ENCODE results near the gene RPL22. TPM values are rescaled to one million over a fixed set of nuclear protein-coding genes. Genes with fewer than 3 reads are reported as not detected.
"Not testable (repeated sequence)": the region's sequence is repeated elsewhere in the genome, so short reads cannot be mapped to it uniquely, and the experiment has no call there.

The RPL22 gene
- total RNA-seq, 1 experiment from 2014 or later, result 309 TPM

DNA sequence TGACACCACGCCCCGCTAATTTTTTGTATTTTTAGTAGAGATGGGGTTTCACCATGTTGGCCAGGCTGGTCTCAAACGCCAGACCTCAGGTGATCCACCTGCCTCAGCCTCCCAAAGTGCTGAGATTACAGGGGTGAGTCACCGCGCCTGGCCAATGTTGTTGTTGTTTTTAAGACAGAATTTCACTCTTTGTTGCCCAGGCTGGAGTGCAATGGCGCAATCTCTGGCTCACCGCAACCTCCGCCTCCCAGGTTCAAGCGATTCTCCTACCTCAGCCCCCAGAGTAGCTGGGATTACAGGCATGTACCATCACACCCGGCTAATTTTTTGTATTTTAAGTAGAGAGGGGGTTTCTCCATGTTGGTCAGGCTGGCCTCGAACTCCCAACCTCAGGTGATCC, 20.2 kb upstream of the RPL22 start:
- H3K27ac ChIP-seq (ENCODE audit: low read length); H3K36me3 ChIP-seq (ENCODE audit: control insufficient read depth, insufficient read depth, low read length); DNase-seq (ENCODE audit: low read depth, low spot score); H3K27me3 ChIP-seq (ENCODE audit: control insufficient read depth, insufficient read depth, low read length); BruUV-seq (replicated peaks); H3K4me1 ChIP-seq (ENCODE audit: control insufficient read depth, insufficient read depth, low read length); POLR2A ChIA-PET; H3K4me3 ChIP-seq (ENCODE audit: low read depth in 2 of 2, low read length in 2 of 2); in situ Hi-C loops (cut with HindIII; ENCODE audit: low pct_unique_long_range_greater_than_20kb, low sequenced_read_pairs); H3K9me3 ChIP-seq (ENCODE audit: control insufficient read depth, insufficient read depth, low read depth, low read length); ATAC-seq; intact Hi-C loops (cut with micrococcal nuclease; ENCODE audit: unreplicated experiment): not testable (repeated sequence)
- CTCF ChIA-PET, result interaction anchor here (0.6 kb wide), 1 partner anchor 11 kb away, joined by 4 read pairs; no protein-coding TSS in a partner anchor

DNA sequence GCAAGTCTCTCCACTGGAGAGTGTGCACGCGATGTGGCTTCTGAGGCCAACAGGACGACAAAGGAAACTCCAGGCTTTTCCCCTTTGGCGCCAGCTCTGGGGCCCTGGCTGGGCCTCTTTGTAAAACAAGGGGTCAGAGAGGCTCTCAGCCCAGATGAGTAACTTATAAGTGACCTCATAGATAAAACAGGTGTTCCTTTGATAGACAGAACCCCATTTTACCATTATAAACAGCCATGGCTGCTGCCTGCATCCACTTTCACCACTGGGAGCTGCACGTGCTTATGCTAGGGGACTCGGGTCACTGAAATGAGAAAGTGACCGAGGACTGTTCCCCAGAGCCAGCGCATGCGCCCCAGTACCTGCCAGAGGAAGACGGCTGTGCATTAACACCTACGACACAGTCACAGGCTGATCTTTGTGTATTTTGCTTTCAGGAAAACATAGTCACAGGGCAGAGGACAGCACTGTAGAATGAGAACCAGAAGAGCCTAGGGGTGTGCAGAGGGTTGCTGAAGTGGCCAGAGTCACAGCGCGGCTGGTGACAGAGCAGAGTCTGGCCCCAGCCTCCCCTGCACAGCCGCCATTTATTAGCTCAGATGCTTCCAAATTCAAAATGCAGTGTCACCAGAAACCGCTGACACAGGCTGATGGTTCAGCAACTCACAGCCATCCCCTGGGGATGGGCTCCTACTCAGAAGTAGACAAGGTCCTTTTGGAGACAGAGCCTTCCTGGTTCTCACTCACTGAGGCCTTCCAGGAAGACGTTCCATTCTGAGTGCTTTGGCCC, 19.2 kb upstream of the RPL22 start:
- in situ Hi-C loops (cut with HindIII; ENCODE audit: low pct_unique_long_range_greater_than_20kb, low sequenced_read_pairs) (no loop called here), intact Hi-C loops (cut with micrococcal nuclease; ENCODE audit: unreplicated experiment) (no loop called here)
- no peak overlapping the region for H3K27ac ChIP-seq (ENCODE audit: low read length)
- BruUV-seq (replicated peaks), result no TSS peak
- no peak overlapping the region for H3K4me3 ChIP-seq (ENCODE audit: low read depth in 2 of 2, low read length in 2 of 2)
- H3K4me1 ChIP-seq (ENCODE audit: control insufficient read depth, insufficient read depth, low read length), result no peaks in the 10 kb centered on the region; the same call in 1 of the 2 replicates
- no peaks in the 10 kb centered on the region for H3K36me3 ChIP-seq (ENCODE audit: control insufficient read depth, insufficient read depth, low read length)
- H3K9me3 ChIP-seq (ENCODE audit: control insufficient read depth, insufficient read depth, low read depth, low read length), result no peaks in the 10 kb centered on the region
- no peaks in the 10 kb centered on the region for H3K27me3 ChIP-seq (ENCODE audit: control insufficient read depth, insufficient read depth, low read length)
- POLR2A ChIA-PET, result no interaction called here
- no peak for TF ChIP-seq SIN3A (IDR thresholded peaks at IDR 0.05; ENCODE audit: borderline replicate concordance, insufficient read depth, low read depth, low read length)
- DNase-seq (ENCODE audit: low read depth, low spot score) (no peak), ATAC-seq (no peak)
- CTCF ChIA-PET, result interaction anchor here (0.7 kb wide), 1 partner anchor 14 kb away, joined by 12 read pairs; no protein-coding TSS in a partner anchor

DNA sequence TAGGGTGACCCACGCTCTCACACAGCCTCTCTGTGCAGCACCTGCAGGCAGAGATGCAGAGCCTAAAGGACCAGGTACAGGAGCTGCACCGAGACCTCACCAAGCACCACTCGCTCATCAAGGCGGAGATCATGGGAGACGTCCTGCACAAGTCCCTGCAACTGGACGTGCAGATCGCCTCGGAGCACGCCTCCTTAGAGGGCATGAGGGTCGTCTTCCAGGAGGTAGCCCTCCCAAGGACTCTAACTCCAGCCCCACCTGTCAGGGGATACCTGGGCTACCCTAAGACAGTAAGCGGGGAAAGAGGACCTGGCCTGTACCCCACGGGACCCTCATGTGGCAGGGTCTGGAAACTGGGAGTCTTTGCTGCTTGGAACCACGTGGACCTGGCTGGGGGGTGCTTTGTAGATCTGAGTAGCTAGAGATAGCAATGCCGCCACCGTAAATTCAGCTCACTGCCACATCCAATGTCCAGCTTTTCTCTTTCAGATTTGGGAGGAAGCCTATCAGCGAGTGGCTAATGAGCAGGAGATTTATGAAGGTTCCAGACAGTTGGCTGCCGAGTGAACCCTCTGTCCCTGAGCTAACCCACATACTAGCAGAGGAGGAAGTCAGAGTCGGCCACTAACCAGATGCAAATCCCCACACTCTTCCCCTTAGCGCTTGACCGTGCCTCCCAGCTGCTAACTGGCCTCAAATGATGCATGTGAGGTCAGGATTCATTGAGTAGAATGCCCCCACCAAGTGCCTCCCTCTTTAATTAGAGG, 13.0 kb upstream of the RPL22 start:
- no peaks in the 10 kb centered on the region for H3K36me3 ChIP-seq (ENCODE audit: control insufficient read depth, insufficient read depth, low read length)
- in situ Hi-C loops (cut with HindIII; ENCODE audit: low pct_unique_long_range_greater_than_20kb, low sequenced_read_pairs) (no loop called here), intact Hi-C loops (cut with micrococcal nuclease; ENCODE audit: unreplicated experiment) (no loop called here)
- POLR2A ChIA-PET, result no interaction called here
- no peak for TF ChIP-seq TCF7L2 (IDR thresholded peaks at IDR 0.05; ENCODE audit: low read depth, low read length)
- TF ChIP-seq POLR2AphosphoS5 (IDR thresholded peaks at IDR 0.05; ENCODE audit: low read depth, low read length), result no peak; the same call in 1 of the 2 replicates
- TF ChIP-seq, protein P1, sequence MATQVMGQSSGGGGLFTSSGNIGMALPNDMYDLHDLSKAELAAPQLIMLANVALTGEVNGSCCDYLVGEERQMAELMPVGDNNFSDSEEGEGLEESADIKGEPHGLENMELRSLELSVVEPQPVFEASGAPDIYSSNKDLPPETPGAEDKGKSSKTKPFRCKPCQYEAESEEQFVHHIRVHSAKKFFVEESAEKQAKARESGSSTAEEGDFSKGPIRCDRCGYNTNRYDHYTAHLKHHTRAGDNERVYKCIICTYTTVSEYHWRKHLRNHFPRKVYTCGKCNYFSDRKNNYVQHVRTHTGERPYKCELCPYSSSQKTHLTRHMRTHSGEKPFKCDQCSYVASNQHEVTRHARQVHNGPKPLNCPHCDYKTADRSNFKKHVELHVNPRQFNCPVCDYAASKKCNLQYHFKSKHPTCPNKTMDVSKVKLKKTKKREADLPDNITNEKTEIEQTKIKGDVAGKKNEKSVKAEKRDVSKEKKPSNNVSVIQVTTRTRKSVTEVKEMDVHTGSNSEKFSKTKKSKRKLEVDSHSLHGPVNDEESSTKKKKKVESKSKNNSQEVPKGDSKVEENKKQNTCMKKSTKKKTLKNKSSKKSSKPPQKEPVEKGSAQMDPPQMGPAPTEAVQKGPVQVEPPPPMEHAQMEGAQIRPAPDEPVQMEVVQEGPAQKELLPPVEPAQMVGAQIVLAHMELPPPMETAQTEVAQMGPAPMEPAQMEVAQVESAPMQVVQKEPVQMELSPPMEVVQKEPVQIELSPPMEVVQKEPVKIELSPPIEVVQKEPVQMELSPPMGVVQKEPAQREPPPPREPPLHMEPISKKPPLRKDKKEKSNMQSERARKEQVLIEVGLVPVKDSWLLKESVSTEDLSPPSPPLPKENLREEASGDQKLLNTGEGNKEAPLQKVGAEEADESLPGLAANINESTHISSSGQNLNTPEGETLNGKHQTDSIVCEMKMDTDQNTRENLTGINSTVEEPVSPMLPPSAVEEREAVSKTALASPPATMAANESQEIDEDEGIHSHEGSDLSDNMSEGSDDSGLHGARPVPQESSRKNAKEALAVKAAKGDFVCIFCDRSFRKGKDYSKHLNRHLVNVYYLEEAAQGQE (IDR thresholded peaks at IDR 0.05; ENCODE audit: insufficient read depth in 1 of 2, low read depth in 2 of 2, low read length in 1 of 2), result no peak
- H3K27ac ChIP-seq (ENCODE audit: low read length), result no peak overlapping the region
- BruUV-seq (replicated peaks), result TSS peak; percentile 55
- no peaks in the 10 kb centered on the region for H3K27me3 ChIP-seq (ENCODE audit: control insufficient read depth, insufficient read depth, low read length)
- no peak overlapping the region for H3K4me3 ChIP-seq (ENCODE audit: low read depth in 2 of 2, low read length in 2 of 2)
- peaks cover 5% of the 10 kb centered on the region for H3K4me1 ChIP-seq (ENCODE audit: control insufficient read depth, insufficient read depth, low read length)
- ATAC-seq (no peak), DNase-seq (ENCODE audit: low read depth, low spot score) (no peak)
- CTCF ChIA-PET, result no interaction called here
- no peaks in the 10 kb centered on the region for H3K9me3 ChIP-seq (ENCODE audit: control insufficient read depth, insufficient read depth, low read depth, low read length)

All from Panc1 (cell line).